GM12872 (cell line): ENCODE results near the gene FAM107B.

Experiments
- CTCF ChIP-seq: IDR thresholded peaks from 3 replicates; pipeline ENCODE4 v1.5.1; 2011; ENCODE audit warnings: low read depth, mild to moderate bottlenecking, low read length, moderate library complexity; ENCODE audit not compliant: insufficient read depth

FAM107B gene

GRCh38 chr10:14757986-14758385 is 16.7 kb downstream of the FAM107B start:
- TF ChIP-seq CTCF = no peak

GRCh38 chr10:14757394-14757793 is 17.3 kb downstream of the FAM107B start:
- no peak for TF ChIP-seq CTCF

GRCh38 chr10:14753441-14753840 is 21.3 kb downstream of the FAM107B start:
- no peak for TF ChIP-seq CTCF

- no peak for TF ChIP-seq CTCF
Observed at GRCh38 chr10:14751921-14752320, 22.8 kb downstream of the FAM107B start.

GRCh38 chr10:14751014-14751896 is 23.4 kb downstream of the FAM107B start:
- TF ChIP-seq CTCF = no peak

GRCh38 chr10:14749070-14749809 is 25.5 kb downstream of the FAM107B start:
- TF ChIP-seq CTCF = no peak

GRCh38 chr10:14748441-14748840 is 26.3 kb downstream of the FAM107B start:
- no peak for TF ChIP-seq CTCF
